Fibroblast of villous mesenchyme (primary cell): ENCODE data around the gene CNTN6. TPM values are rescaled to one million over a fixed set of nuclear protein-coding genes. Genes with fewer than 3 reads are reported as not detected.

Experiments
- DNase-seq: peaks from one replicate; pipeline ENCODE4 v3.0.0-alpha.2; 2010; ENCODE audit warnings: low read depth
- H3K4me3 ChIP-seq: 2 replicates; pipeline ENCODE4 v1.5.1; 2011; ENCODE audit warnings: low read depth, mild to moderate bottlenecking, low read length
- total RNA-seq: library from RNA; depleted of rRNA; stranded (reverse); fragments of >200 nt; gene quantifications from 2 replicates; pipeline ENCODE4 v1.2.3, GENCODE V29; 2012
- TF ChIP-seq, protein P1 (sequence below): IDR thresholded peaks from 2 replicates; pipeline ENCODE4 v1.5.1; 2012; ENCODE audit warnings: low read depth, mild to moderate bottlenecking, low read length; ENCODE audit not compliant: insufficient read depth

Gene CNTN6
- total RNA-seq, 1 donor, result under 0.01 TPM

DNA sequence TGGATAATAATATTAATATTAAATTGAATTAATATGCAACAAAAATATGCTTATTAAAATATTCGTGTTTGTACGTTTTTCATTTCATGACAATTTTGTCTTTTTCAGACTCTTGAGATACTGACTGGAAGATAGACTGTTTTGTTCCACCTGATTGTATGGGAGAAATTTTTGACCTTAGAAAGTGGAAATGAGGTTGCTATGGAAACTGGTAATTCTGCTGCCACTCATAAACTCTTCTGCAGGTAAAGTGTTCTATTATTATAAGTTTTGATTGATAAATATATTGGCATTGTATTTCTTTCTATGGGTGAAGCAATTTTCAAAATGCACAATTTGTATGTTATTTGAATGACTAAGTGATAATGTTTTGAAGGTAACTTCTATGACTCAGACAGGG is 55.0 kb downstream of the CNTN6 start:
- TF ChIP-seq, protein P1, sequence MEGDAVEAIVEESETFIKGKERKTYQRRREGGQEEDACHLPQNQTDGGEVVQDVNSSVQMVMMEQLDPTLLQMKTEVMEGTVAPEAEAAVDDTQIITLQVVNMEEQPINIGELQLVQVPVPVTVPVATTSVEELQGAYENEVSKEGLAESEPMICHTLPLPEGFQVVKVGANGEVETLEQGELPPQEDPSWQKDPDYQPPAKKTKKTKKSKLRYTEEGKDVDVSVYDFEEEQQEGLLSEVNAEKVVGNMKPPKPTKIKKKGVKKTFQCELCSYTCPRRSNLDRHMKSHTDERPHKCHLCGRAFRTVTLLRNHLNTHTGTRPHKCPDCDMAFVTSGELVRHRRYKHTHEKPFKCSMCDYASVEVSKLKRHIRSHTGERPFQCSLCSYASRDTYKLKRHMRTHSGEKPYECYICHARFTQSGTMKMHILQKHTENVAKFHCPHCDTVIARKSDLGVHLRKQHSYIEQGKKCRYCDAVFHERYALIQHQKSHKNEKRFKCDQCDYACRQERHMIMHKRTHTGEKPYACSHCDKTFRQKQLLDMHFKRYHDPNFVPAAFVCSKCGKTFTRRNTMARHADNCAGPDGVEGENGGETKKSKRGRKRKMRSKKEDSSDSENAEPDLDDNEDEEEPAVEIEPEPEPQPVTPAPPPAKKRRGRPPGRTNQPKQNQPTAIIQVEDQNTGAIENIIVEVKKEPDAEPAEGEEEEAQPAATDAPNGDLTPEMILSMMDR, result no peak
- no peak overlapping the region for H3K4me3 ChIP-seq
- no peak for DNase-seq

DNA sequence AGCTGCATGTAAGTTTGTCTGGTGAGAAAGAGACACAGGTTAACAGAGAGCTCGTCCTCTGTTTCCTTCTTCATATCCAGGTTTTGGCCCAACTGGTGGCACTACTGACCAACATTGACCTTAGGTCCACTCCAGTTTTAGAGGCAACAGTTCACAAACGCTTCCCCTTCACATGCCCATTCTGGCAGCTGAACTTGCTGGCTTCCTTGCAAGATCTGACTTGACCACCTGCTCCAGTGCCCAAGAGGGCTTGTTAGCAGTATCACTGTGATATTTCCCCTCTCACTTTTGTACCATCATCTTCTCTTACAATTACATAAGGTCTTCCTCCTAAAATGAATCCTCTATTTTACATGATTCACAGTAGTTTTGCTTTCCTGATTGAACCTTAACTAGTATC is 71.3 kb downstream of the CNTN6 start:
- H3K4me3 ChIP-seq, result no peak overlapping the region
- DNase-seq, result no peak
- TF ChIP-seq, protein P1, result no peak

DNA sequence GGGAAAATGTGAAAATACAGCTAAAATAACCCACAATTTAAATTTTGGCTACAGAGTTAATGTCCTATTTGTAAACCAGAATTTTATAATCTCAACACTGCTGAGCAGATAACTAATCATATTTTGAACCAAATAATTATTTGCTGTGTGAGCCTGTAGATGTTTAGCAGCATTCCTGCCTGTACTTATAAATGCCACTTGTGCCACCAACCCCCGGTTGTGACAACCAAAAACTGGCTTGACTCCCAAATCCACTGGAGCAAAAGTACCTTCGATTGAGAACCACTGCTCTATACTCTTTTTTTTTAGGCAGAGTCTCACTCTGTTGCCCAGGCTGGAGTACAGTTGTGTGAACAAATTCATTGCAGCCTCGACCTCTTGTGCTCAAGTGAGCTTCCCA is 78.5 kb downstream of the CNTN6 start:
- DNase-seq, result no peak
- TF ChIP-seq, protein P1, result no peak
- no peak overlapping the region for H3K4me3 ChIP-seq

DNA sequence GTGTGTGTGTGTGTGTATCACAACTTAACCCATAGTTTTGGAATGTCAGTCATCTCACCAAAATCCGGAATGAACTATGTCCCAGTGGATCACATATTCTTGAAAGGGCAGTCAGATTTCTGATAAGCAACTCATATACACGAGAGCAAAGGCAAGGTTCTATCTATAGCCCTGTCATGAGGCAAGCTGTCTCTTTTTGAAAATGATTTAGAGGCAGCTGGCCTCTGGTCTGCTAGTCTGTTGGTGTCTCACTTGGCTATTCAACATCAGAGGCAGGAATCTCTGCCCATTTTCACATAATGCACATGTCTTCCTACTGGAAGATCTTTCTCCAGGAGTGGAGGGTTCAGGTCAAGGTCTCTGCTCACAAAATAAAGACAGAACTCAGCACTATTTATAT is 79.8 kb downstream of the CNTN6 start:
- TF ChIP-seq, protein P1, result no peak
- no peak for DNase-seq
- no peak overlapping the region for H3K4me3 ChIP-seq

DNA sequence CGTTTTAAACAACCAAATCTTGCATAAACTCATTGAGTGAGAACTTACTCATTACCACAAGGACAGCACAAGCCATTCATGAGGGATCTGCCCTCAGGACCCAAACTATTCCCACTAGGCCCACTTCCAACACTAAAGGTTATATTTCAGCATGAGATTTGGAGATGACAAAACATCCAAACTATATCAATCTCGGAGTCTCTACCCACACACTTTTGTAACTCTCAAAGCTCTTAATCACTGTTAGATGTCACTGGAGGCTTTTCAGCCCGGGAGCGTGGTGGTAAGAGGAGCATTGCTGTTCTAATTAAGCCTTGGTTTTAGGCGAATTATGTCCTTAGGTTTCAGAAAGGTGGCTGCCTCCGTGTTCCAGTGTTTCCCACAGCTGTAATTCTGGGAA is 86.3 kb downstream of the CNTN6 start:
- DNase-seq, result peak; percentile 5
- H3K4me3 ChIP-seq, result no peak overlapping the region
- TF ChIP-seq, protein P1, result no peak

DNA sequence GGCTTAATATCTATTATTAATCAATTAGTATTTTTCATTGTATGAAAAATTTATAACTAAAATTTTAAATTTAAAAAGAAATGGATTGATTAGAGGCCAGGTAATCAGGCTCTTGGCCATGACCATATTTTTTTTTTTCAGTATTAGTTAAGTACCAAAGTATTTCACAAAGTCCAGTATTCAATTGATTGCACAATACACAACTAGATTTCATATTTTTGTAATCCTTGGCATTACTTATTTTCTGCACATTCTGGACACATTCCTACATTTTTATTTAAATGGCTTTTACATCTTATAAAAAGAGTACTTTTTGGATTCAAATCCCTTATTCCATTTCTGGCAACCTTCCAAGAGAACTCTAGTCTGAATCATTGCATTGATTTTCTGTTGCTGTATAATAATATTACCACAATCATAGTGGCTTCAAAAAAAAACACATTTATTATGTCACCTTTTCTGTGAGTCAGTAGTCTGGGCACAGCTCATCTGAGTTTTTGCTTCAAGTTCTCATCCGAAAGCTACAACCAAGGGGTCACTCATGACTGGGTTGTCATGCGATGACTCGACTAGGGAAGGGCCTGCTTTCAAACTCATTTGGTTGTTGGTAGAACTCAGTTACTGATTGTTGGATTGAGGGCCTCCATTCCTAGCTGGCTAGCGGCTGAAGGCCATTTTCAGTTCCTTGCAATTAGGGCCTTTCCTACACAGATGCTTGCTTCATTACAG is 90.7 kb downstream of the CNTN6 start:
- H3K4me3 ChIP-seq, result no peak overlapping the region
- TF ChIP-seq, protein P1, result no peak
- peak; percentile 26 for DNase-seq

DNA sequence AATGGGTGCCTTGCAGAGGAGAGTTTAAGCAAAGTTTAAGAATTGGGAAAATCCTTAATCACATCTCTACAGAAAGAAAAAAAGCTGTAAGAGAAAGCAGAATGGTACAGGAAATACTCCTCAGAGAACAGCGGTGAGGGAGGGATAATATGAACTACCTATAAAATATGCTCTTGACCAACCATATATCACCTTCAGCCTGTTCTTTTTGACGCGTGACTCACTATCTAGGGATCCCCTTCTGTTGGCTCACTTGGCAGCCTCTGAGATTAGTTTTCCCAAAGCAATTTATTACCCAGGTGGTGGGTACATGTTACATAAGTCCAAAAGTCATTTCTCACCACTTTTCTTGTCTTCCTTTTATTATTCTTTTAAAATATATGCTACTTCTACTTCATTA is 97.7 kb downstream of the CNTN6 start:
- no peak for DNase-seq
- no peak overlapping the region for H3K4me3 ChIP-seq
- TF ChIP-seq, protein P1, result no peak
